Subcutaneous abdominal adipose tissue (tissue), 5 donors: ENCODE data around the gene CCDC70.

Experiments
- H3K27ac ChIP-seq: one replicate; pipeline ENCODE4 v1.7.0; 2013; ENCODE audit warnings: low read depth, mild to moderate bottlenecking, inconsistent platforms, low read length, moderate library complexity
- H3K27me3 ChIP-seq, 5 donors: one replicate each; pipeline ENCODE4 v1.7.0; 2013; ENCODE audit warnings: low read length in 5 of 5, inconsistent platforms in 1 of 5; ENCODE audit not compliant: control insufficient read depth in 5 of 5, insufficient read depth in 4 of 5
- H3K36me3 ChIP-seq, 5 donors: one replicate each; pipeline ENCODE4 v1.7.0; 2013; ENCODE audit warnings: low read length in 5 of 5; ENCODE audit not compliant: control insufficient read depth in 5 of 5, insufficient read depth in 5 of 5
- H3K4me1 ChIP-seq, 5 donors: one replicate each; pipeline ENCODE4 v1.7.0; 2013; ENCODE audit warnings: low read length in 5 of 5, mild to moderate bottlenecking in 3 of 5, moderate library complexity in 1 of 5; ENCODE audit not compliant: control insufficient read depth in 5 of 5, insufficient read depth in 5 of 5
- H3K4me3 ChIP-seq, 5 donors: one replicate each; pipeline ENCODE4 v1.7.0; 2013; ENCODE audit warnings: low read length in 5 of 5, low read depth in 1 of 5
- H3K9ac ChIP-seq, 5 donors: one replicate each; pipeline ENCODE4 v1.7.0; 2013; ENCODE audit warnings: low read length in 5 of 5, mild to moderate bottlenecking in 4 of 5, moderate library complexity in 3 of 5
- H3K9me3 ChIP-seq, 5 donors: one replicate each; pipeline ENCODE4 v1.7.0; 2013; ENCODE audit warnings: low read length in 5 of 5; ENCODE audit not compliant: control insufficient read depth in 5 of 5
- donor health status: healthy.
- donor health status: healthy.
- donor health status: healthy.
- donor health status: healthy.
- donor health status: healthy.

CCDC70 gene

GRCh38 chr13:51879133-51879532, 17.4 kb downstream of the CCDC70 start:
- H3K27me3 ChIP-seq: no peaks in the 10 kb centered on the region
- no peak overlapping the region for H3K9ac ChIP-seq
- H3K27ac ChIP-seq: no peak overlapping the region
- H3K4me3 ChIP-seq: no peak overlapping the region
- H3K9me3 ChIP-seq: peaks cover 0 to 7% (median 2%) of the 10 kb centered on the region in 5 donors
- H3K4me1 ChIP-seq: no peaks in the 10 kb centered on the region
- H3K36me3 ChIP-seq: no peaks in the 10 kb centered on the region

- no peaks in the 10 kb centered on the region for H3K27me3 ChIP-seq
- peaks cover 0 to 7% (median 2%) of the 10 kb centered on the region in 5 donors for H3K9me3 ChIP-seq
- no peak overlapping the region for H3K4me3 ChIP-seq
- H3K9ac ChIP-seq: no peak overlapping the region
- no peak overlapping the region for H3K27ac ChIP-seq
- H3K36me3 ChIP-seq: no peaks in the 10 kb centered on the region
- no peaks in the 10 kb centered on the region for H3K4me1 ChIP-seq
Measured at GRCh38 chr13:51881296-51881695, 19.5 kb downstream of the CCDC70 start.

- no peak overlapping the region for H3K27ac ChIP-seq
- H3K4me1 ChIP-seq: no peaks in the 10 kb centered on the region
- no peaks in the 10 kb centered on the region for H3K36me3 ChIP-seq
- H3K9me3 ChIP-seq: peaks cover 0 to 7% (median 2%) of the 10 kb centered on the region in 5 donors
- H3K4me3 ChIP-seq: no peak overlapping the region
- H3K27me3 ChIP-seq: no peaks in the 10 kb centered on the region
- H3K9ac ChIP-seq: no peak overlapping the region
Measured at GRCh38 chr13:51882570-51883225, 20.9 kb downstream of the CCDC70 start.

GRCh38 chr13:51883226-51883600, 21.4 kb downstream of the CCDC70 start:
- Histone ChIP-seq H3K4me1 (no peaks in the 10 kb centered on the region), H3K9me3 (peaks cover 0 to 7% (median 2%) of the 10 kb centered on the region in 5 donors), H3K27me3 (no peaks in the 10 kb centered on the region), H3K36me3 (no peaks in the 10 kb centered on the region), H3K27ac (no peak overlapping the region), H3K4me3 (no peak overlapping the region), H3K9ac (no peak overlapping the region)

- H3K27ac ChIP-seq: no peak overlapping the region
- no peaks in the 10 kb centered on the region for H3K36me3 ChIP-seq
- peaks cover 0 to 7% (median 2%) of the 10 kb centered on the region in 5 donors for H3K9me3 ChIP-seq
- no peaks in the 10 kb centered on the region for H3K4me1 ChIP-seq
- no peak overlapping the region for H3K4me3 ChIP-seq
- H3K9ac ChIP-seq: no peak overlapping the region
- H3K27me3 ChIP-seq: no peaks in the 10 kb centered on the region
Measured at GRCh38 chr13:51885651-51886050, 23.9 kb downstream of the CCDC70 start.

- no peaks in the 10 kb centered on the region for H3K9me3 ChIP-seq
- no peak overlapping the region for H3K27ac ChIP-seq
- no peaks in the 10 kb centered on the region for H3K36me3 ChIP-seq
- H3K4me3 ChIP-seq: no peak overlapping the region
- no peak overlapping the region for H3K9ac ChIP-seq
- peaks cover 0 to 6% (median 0%) of the 10 kb centered on the region in 5 donors for H3K27me3 ChIP-seq
- no peaks in the 10 kb centered on the region for H3K4me1 ChIP-seq
Measured at GRCh38 chr13:51887468-51887867, 25.7 kb downstream of the CCDC70 start.

- H3K27ac ChIP-seq: no peak overlapping the region
- no peaks in the 10 kb centered on the region for H3K4me1 ChIP-seq
- no peaks in the 10 kb centered on the region for H3K36me3 ChIP-seq
- H3K27me3 ChIP-seq: peaks cover 0 to 7% (median 0%) of the 10 kb centered on the region in 5 donors
- H3K9ac ChIP-seq: no peak overlapping the region
- no peak overlapping the region for H3K4me3 ChIP-seq
- no peaks in the 10 kb centered on the region for H3K9me3 ChIP-seq
Measured at GRCh38 chr13:51892657-51893056, 30.9 kb downstream of the CCDC70 start.

GRCh38 chr13:51894239-51894638, 32.5 kb downstream of the CCDC70 start:
- Histone ChIP-seq H3K27me3 (peaks cover 0 to 7% (median 0%) of the 10 kb centered on the region in 5 donors), H3K36me3 (no peaks in the 10 kb centered on the region), H3K27ac (no peak overlapping the region), H3K9me3 (no peaks in the 10 kb centered on the region), H3K4me1 (no peaks in the 10 kb centered on the region), H3K4me3 (no peak overlapping the region), H3K9ac (no peak overlapping the region)

GRCh38 chr13:51895906-51896888, 34.4 kb downstream of the CCDC70 start:
- Histone ChIP-seq H3K9me3 (no peaks in the 10 kb centered on the region), H3K36me3 (no peaks in the 10 kb centered on the region), H3K9ac (no peak overlapping the region), H3K4me3 (no peak overlapping the region), H3K27ac (no peak overlapping the region), H3K4me1 (no peaks in the 10 kb centered on the region), H3K27me3 (peaks cover 0 to 7% (median 0%) of the 10 kb centered on the region in 5 donors)

- no peak overlapping the region for H3K4me3 ChIP-seq
Measured at GRCh38 chr13:51900471-51900870, 38.7 kb downstream of the CCDC70 start.

More at GRCh38 chr13:51900471-51900870, 38.7 kb downstream of the CCDC70 start:
- Histone ChIP-seq H3K36me3 (no peaks in the 10 kb centered on the region), H3K27me3 (no peaks in the 10 kb centered on the region), H3K4me1 (no peaks in the 10 kb centered on the region), H3K9me3 (no peaks in the 10 kb centered on the region), H3K27ac (no peak overlapping the region), H3K9ac (no peak overlapping the region)
